Gastroesophageal sphincter (tissue), 3 donors: Measurements from ENCODE around the gene EVC.

Experiments
- EP300 ChIP-seq: sonication (generic); formaldehyde crosslinking; IDR thresholded peaks from one replicate; pipeline ENCODE4 v1.6.1; 2017; ENCODE audit warnings: antibody characterized with exemption, mild to moderate bottlenecking
- TF ChIP-seq, protein P1 (sequence below), 4 experiments: fragments of 200-600 bp in 2 of 4; fragments of 450-650 bp in 2 of 4; sonication (generic) in 1 of 4; IDR thresholded peaks; one replicate each; pipeline ENCODE4 v1.5.1; 2017 to 2019; ENCODE audit warnings: antibody characterized with exemption in 4 of 4, mild to moderate bottlenecking in 2 of 4, moderate library complexity in 2 of 4

DNA sequence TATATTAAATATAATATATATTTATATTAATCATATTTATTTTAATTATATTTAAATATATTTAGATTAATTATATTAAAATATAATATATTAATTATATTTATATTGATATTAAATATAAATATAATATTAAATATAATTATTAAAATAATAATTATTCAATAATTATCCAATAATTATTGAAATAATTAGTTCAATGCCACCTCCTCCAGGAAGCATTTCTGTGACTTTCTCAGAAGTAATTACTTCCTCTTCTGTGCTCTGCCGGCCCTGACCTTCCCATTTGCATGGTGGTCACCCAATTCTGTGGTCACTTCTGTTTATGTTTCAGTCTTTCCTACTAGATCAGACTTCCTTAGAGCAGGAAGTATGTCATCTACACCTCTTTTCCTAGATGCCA lies 48.4 kb upstream of the EVC start:
- TF ChIP-seq, protein P1, sequence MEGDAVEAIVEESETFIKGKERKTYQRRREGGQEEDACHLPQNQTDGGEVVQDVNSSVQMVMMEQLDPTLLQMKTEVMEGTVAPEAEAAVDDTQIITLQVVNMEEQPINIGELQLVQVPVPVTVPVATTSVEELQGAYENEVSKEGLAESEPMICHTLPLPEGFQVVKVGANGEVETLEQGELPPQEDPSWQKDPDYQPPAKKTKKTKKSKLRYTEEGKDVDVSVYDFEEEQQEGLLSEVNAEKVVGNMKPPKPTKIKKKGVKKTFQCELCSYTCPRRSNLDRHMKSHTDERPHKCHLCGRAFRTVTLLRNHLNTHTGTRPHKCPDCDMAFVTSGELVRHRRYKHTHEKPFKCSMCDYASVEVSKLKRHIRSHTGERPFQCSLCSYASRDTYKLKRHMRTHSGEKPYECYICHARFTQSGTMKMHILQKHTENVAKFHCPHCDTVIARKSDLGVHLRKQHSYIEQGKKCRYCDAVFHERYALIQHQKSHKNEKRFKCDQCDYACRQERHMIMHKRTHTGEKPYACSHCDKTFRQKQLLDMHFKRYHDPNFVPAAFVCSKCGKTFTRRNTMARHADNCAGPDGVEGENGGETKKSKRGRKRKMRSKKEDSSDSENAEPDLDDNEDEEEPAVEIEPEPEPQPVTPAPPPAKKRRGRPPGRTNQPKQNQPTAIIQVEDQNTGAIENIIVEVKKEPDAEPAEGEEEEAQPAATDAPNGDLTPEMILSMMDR (IDR thresholded peaks at IDR 0.05), result no peak
- no peak for TF ChIP-seq EP300
